ENCODE data around the gene SPTLC3. TPM values are rescaled to one million over a fixed set of nuclear protein-coding genes. Genes with fewer than 3 reads are reported as not detected.

Gene SPTLC3
- total RNA-seq, 4 donors from 2014 or later = 62.5 to 76.6 (median 71.9) TPM

DNA sequence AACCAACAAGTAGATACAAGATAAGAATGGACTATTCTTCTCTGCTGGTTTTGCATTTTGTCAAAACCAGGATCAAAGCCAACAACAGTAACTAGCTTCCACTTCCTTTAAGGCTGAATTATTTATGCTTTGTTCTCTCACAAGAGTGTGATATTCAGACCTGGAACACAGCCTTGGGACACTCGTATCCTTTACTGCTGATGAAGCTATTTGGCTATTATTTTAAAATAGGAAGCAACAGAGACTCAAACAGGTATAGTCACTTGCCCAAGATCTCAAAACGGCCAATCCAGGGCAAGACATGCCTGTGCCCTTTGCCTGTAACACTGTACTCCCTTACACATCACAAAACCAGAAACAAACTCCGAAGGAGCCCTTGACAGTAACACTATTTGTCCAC is 19.9 kb downstream of the SPTLC3 start:
- H3K4me3 ChIP-seq (ENCODE audit: low read depth, poor library complexity, severe bottlenecking) = no peak overlapping the region
- no peak for DNase-seq (ENCODE audit: low spot score in 2 of 2)
- 37 to 69% methylated on average over 3 of the region's 3 CpGs for whole genome bisulfite sequencing, 2 donors
- TF ChIP-seq POLR2A (IDR thresholded peaks at IDR 0.05) = no peak
- TF ChIP-seq, protein P1, sequence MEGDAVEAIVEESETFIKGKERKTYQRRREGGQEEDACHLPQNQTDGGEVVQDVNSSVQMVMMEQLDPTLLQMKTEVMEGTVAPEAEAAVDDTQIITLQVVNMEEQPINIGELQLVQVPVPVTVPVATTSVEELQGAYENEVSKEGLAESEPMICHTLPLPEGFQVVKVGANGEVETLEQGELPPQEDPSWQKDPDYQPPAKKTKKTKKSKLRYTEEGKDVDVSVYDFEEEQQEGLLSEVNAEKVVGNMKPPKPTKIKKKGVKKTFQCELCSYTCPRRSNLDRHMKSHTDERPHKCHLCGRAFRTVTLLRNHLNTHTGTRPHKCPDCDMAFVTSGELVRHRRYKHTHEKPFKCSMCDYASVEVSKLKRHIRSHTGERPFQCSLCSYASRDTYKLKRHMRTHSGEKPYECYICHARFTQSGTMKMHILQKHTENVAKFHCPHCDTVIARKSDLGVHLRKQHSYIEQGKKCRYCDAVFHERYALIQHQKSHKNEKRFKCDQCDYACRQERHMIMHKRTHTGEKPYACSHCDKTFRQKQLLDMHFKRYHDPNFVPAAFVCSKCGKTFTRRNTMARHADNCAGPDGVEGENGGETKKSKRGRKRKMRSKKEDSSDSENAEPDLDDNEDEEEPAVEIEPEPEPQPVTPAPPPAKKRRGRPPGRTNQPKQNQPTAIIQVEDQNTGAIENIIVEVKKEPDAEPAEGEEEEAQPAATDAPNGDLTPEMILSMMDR (IDR thresholded peaks at IDR 0.05) = no peak
- intact Hi-C loops (cut with DNase I; ENCODE audit: low total_unique reads) = no loop called here

DNA sequence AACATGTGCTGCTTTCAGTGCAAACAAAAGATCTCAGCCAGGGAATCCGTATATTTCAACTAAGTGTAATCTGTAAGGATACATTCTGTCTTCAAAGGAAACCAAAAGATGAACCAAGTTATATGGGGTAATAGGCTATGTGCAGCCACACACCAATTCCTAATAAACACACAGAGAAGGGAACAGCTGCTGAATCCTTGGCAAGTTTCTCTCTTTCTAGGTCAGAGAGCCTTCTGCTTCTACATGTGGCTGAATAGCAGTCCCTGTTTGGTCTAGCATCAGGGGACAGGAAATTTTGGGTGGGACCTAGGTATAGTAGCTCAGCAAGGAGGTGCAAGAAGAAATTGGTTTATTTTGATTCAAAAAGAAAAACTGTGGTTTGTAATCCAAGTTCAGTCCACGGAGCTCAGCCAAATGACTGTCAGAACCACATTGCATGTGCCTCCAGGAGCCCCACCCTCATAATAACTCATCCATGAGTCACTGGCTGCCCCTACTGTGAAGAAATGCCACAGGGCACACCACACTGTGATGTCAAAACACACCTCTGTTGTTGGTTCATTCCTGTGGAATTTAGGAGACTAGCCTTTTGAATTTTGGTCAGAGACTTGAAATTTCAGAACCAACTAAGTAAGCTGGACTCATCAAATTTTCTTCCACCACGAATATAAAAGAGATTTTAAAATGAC is 21.1 kb downstream of the SPTLC3 start:
- WGBS, 2 donors = 23 to 27% methylated on average over 3 of the region's 3 CpGs
- peak; percentile 70 to 89 for DNase-seq (ENCODE audit: low spot score in 2 of 2)
- intact Hi-C loops (cut with DNase I; ENCODE audit: low total_unique reads) = no loop called here
- TF ChIP-seq POLR2A (IDR thresholded peaks at IDR 0.05) = no peak
- TF ChIP-seq, protein P1 (IDR thresholded peaks at IDR 0.05) = no peak
- no peak overlapping the region for H3K4me3 ChIP-seq (ENCODE audit: low read depth, poor library complexity, severe bottlenecking)

DNA sequence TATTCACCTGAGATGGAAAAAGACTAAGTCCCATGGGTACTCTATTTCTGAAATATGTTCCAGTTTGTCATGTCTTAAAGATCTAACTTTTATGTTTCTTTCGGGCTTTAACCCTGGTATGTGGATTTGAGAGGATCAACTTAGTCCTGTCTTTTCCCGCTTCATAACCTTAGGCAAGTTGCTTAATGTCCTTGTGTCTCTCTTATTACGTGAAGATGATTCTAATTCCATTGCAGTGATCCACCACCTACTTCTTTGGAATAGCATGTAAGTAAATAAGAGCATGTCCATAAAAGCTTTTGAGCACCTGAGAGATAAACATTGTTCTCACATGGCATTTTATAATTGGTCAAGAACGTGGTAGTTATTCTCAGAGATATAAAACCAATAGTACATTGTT is 23.0 kb downstream of the SPTLC3 start:
- DNase-seq (ENCODE audit: low spot score in 2 of 2) = no peak
- no peak overlapping the region for H3K4me3 ChIP-seq (ENCODE audit: low read depth, poor library complexity, severe bottlenecking)
- WGBS, 2 donors = 88 to 93% methylated on average over 4 of the region's 4 CpGs
- TF ChIP-seq POLR2A (IDR thresholded peaks at IDR 0.05) = no peak
- TF ChIP-seq, protein P1 (IDR thresholded peaks at IDR 0.05) = no peak
- intact Hi-C loops (cut with DNase I; ENCODE audit: low total_unique reads) = no loop called here

DNA sequence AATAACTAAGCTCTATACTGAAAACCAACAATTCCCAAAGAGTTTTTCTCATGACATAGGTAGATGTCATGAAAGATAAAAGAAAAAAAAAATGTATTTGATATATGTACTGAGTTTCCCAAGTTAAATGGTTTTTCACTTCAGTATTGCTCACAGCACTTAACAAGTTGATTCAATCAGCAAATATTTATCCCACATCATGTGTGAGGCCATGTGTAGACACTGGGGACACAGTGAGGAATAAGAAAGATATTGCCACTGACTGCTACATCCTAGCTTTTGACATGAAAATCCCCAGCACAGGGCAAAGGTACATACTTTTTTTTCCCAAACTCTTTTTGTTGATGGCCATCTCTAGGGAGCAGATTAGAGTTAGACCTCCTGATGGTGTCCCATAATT is 25.3 kb downstream of the SPTLC3 start:
- no peak overlapping the region for H3K4me3 ChIP-seq (ENCODE audit: low read depth, poor library complexity, severe bottlenecking)
- DNase-seq (ENCODE audit: low spot score in 2 of 2) = no peak
- intact Hi-C loops (cut with DNase I; ENCODE audit: low total_unique reads) = no loop called here
- no peak for TF ChIP-seq POLR2A (IDR thresholded peaks at IDR 0.05)
- TF ChIP-seq, protein P1 (IDR thresholded peaks at IDR 0.05) = no peak

DNA sequence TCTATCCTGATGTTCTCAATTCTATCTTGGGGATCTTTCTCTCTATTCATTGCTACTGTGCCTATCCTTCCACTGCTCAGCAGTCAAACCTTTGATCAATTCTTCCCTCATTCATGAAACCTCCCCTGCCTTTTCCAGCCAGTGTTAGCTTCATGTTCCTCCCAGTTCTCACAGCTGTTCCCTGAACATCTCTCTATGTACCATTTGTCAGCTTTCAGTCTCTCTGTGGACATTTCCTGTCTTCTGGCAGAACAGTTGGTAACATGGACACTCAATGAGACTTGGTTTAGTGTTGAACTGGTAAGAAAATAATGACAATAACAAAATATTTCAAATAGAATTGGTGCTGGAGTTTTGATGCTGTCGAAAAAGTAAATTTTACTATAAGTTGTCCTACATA is 26.2 kb downstream of the SPTLC3 start:
- no peak for DNase-seq (ENCODE audit: low spot score in 2 of 2)
- TF ChIP-seq, protein P1 (IDR thresholded peaks at IDR 0.05) = no peak
- no peak for TF ChIP-seq POLR2A (IDR thresholded peaks at IDR 0.05)
- H3K4me3 ChIP-seq (ENCODE audit: low read depth, poor library complexity, severe bottlenecking) = no peak overlapping the region
- WGBS, 2 donors = 84 to 90% methylated on average over 1 of the region's 1 CpG
- intact Hi-C loops (cut with DNase I; ENCODE audit: low total_unique reads) = no loop called here

Data from lower leg skin (tissue), 4 donors.